Measurements from ENCODE around the gene RPL29.

DNA sequence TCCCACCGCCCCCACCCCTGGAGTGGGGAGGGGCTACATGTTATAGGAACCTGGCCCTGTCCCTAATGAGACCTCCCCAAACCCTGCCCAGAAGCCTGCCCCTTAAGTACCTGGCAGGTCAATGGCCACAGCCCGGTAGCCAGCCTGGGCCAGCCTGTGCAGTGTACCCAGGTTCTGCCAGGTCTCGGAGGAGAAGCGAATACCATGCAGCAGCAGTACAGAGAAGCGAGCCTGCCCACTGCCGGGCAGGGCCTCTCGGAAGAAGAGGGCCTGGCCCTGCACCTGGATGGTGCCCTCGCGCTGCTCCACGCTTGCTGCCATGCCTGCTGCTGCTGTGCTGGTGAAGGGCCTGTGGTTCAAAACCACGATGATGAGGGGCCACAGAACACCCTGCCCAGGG lies 24.3 kb downstream of the RPL29 start:
- TF ChIP-seq, protein P1, sequence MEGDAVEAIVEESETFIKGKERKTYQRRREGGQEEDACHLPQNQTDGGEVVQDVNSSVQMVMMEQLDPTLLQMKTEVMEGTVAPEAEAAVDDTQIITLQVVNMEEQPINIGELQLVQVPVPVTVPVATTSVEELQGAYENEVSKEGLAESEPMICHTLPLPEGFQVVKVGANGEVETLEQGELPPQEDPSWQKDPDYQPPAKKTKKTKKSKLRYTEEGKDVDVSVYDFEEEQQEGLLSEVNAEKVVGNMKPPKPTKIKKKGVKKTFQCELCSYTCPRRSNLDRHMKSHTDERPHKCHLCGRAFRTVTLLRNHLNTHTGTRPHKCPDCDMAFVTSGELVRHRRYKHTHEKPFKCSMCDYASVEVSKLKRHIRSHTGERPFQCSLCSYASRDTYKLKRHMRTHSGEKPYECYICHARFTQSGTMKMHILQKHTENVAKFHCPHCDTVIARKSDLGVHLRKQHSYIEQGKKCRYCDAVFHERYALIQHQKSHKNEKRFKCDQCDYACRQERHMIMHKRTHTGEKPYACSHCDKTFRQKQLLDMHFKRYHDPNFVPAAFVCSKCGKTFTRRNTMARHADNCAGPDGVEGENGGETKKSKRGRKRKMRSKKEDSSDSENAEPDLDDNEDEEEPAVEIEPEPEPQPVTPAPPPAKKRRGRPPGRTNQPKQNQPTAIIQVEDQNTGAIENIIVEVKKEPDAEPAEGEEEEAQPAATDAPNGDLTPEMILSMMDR (IDR thresholded peaks at IDR 0.05), result no peak
- TF ChIP-seq POLR2A (IDR thresholded peaks at IDR 0.05) (no peak), POLR2AphosphoS5 (IDR thresholded peaks at IDR 0.05; ENCODE audit: insufficient read depth in 1 of 2, low read depth in 1 of 2) (no peak)
